Naive thymus-derived CD4-positive, alpha-beta T cell (primary cell): ENCODE data around the gene RAD54L. TPM values are rescaled to one million over a fixed set of nuclear protein-coding genes. Genes with fewer than 3 reads are reported as not detected.

Experiments
- ATAC-seq: fragments of 150-1000 bp; cut with Tn5 transposase; 2 replicates; pipeline ENCODE4 v1.10.0; 2021; ENCODE audit warnings: mild to moderate bottlenecking, moderate library complexity
- CTCF ChIA-PET: fragments of 350-600 bp; sonication (Branson Sonifier 250); formaldehyde crosslinking; loops from one replicate; lab custom pipeline; 2021; ENCODE audit warnings: antibody characterized with exemption; lab: Charles Lee
- POLR2A ChIA-PET: fragments of 350-600 bp; sonication (Branson Sonifier 250); formaldehyde crosslinking; loops from one replicate; lab custom pipeline; 2021; ENCODE audit warnings: antibody characterized with exemption, inconsistent platforms; lab: Charles Lee
- DNase-seq, 9 donors: peaks; one replicate each; pipeline versions ENCODE4 v3.0.0 to v3.0.0-alpha.2; 2020 to 2022; ENCODE audit warnings: mixed read lengths in 1 of 9
- H3K27ac ChIP-seq: one replicate; pipeline ENCODE4 v1.7.0; 2013; ENCODE audit warnings: mild to moderate bottlenecking, low read depth, low read length, moderate library complexity
- H3K27me3 ChIP-seq, 2 donors: one replicate each; pipeline ENCODE4 v1.7.0; 2013; ENCODE audit warnings: low read length in 2 of 2, mild to moderate bottlenecking in 2 of 2, moderate library complexity in 2 of 2; ENCODE audit not compliant: control insufficient read depth in 2 of 2, insufficient read depth in 2 of 2
- H3K36me3 ChIP-seq, 3 experiments: 1 replicate in 2 of 3; 2 replicates in 1 of 3; pipeline ENCODE4 v1.7.0; 2013; ENCODE audit warnings: low read length in 3 of 3, mild to moderate bottlenecking in 3 of 3, moderate library complexity in 1 of 3; ENCODE audit not compliant: insufficient read depth in 3 of 3, control insufficient read depth in 2 of 3
- H3K4me1 ChIP-seq, 2 donors: one replicate each; pipeline ENCODE4 v1.7.0; 2013; ENCODE audit warnings: low read length in 2 of 2, mild to moderate bottlenecking in 2 of 2, moderate library complexity in 1 of 2; ENCODE audit not compliant: control insufficient read depth in 2 of 2, insufficient read depth in 2 of 2
- H3K4me3 ChIP-seq: 2 replicates; pipeline ENCODE4 v1.7.0; 2013; ENCODE audit warnings: mild to moderate bottlenecking, low read length
- H3K9me3 ChIP-seq, 3 experiments: 1 replicate in 2 of 3; 2 replicates in 1 of 3; pipeline ENCODE4 v1.7.0; 2013; ENCODE audit warnings: low read length in 3 of 3; ENCODE audit not compliant: control insufficient read depth in 2 of 3
- H3K27ac Mint-ChIP-seq, 9 donors: one replicate each; pipeline ENCODE4 v1.8.0; 2020 to 2022; ENCODE audit warnings: mixed read lengths in 9 of 9, mild to moderate bottlenecking in 8 of 9, moderate library complexity in 5 of 9, inconsistent platforms in 2 of 9
- H3K27me3 Mint-ChIP-seq, 5 donors: one replicate each; pipeline ENCODE4 v1.8.0; 2021 to 2022; ENCODE audit warnings: mixed read lengths in 5 of 5, mild to moderate bottlenecking in 1 of 5
- H3K36me3 Mint-ChIP-seq, 5 donors: one replicate each; pipeline ENCODE4 v1.8.0; 2020 to 2022; ENCODE audit warnings: mixed read lengths in 5 of 5, mild to moderate bottlenecking in 3 of 5, inconsistent platforms in 1 of 5
- H3K4me1 Mint-ChIP-seq, 7 donors: one replicate each; pipeline ENCODE4 v1.8.0; 2020 to 2022; ENCODE audit warnings: mixed read lengths in 7 of 7, mild to moderate bottlenecking in 3 of 7, inconsistent platforms in 1 of 7
- H3K4me3 Mint-ChIP-seq, 10 donors: one replicate each; pipeline ENCODE4 v1.8.0; 2020 to 2022; ENCODE audit warnings: mild to moderate bottlenecking in 10 of 10, mixed read lengths in 10 of 10, moderate library complexity in 6 of 10, inconsistent platforms in 2 of 10
- H3K9me3 Mint-ChIP-seq, 11 donors: one replicate each; pipeline ENCODE4 v1.8.0; 2020 to 2022; ENCODE audit warnings: mixed read lengths in 11 of 11, mild to moderate bottlenecking in 4 of 11, inconsistent platforms in 1 of 11, moderate library complexity in 1 of 11
- intact Hi-C, 2 donors: fragments of 100-400 bp; cut with micrococcal nuclease; formaldehyde crosslinking; loops; one replicate each; pipeline ENCODE4 v1.15.1; 2023
- polyA plus RNA-seq, 2 donors: library from polyadenylated mRNA; unstranded; fragments of 300-500 nt; fragmentation: Illumina TruSeq; gene quantifications; one replicate each; pipeline ENCODE4 v1.2.3, GENCODE V29; 2021
- total RNA-seq, 6 experiments: library from RNA in 5 of 6; stranded (reverse) in 5 of 6; gene quantifications; 1 replicate in 5 of 6; 2 replicates in 1 of 6; pipeline ENCODE4 v1.2.3 and lab custom pipeline; 2021 to 2026

The RAD54L gene
- total and polyA plus RNA-seq, 7 experiments from 2014 or later, result 0.94 to 31.9 (median 1.7) TPM; not detected in 1

GRCh38 chr1:46205141-46205540 is 42.4 kb upstream of the RAD54L start:
- H3K36me3 ChIP-seq, result no peaks in the 10 kb centered on the region
- POLR2A ChIA-PET, result no interaction called here

GRCh38 chr1:46205791-46206190 is 41.8 kb upstream of the RAD54L start:
- H3K36me3 ChIP-seq, result no peaks in the 10 kb centered on the region
- intact Hi-C loops, result no loop called here
- Mint-ChIP-seq H3K4me1 (peaks cover 16 to 25% (median 17%) of the 10 kb centered on the region in 7 donors), H3K4me3 (no peak overlapping the region), H3K27me3 (peaks cover 0 to 6% (median 0%) of the 10 kb centered on the region in 5 donors), H3K36me3 (peaks cover 0 to 1% (median 0%) of the 10 kb centered on the region in 5 donors), H3K27ac (peak overlapping the region in 1 of 9 donors; percentile 32), H3K9me3 (no peaks in the 10 kb centered on the region)
- H3K27me3 ChIP-seq, result no peaks in the 10 kb centered on the region
- ATAC-seq (no peak), DNase-seq (no peak)
- no peak overlapping the region for H3K4me3 ChIP-seq
- ChIA-PET POLR2A (no interaction called here), CTCF (interaction anchor here (1.7 kb wide), 1 partner anchor 18 kb away, joined by 5 read pairs; no protein-coding TSS in a partner anchor)
- no peak overlapping the region for H3K27ac ChIP-seq
- H3K9me3 ChIP-seq, result no peaks in the 10 kb centered on the region
- peaks cover 0 to 3% of the 10 kb centered on the region in 2 donors for H3K4me1 ChIP-seq

More at GRCh38 chr1:46205141-46205540, 42.4 kb upstream of the RAD54L start:
- Histone ChIP-seq H3K27me3 (no peaks in the 10 kb centered on the region), H3K4me1 (peaks cover 0 to 3% of the 10 kb centered on the region in 2 donors), H3K4me3 (no peak overlapping the region), H3K27ac (no peak overlapping the region), H3K9me3 (no peaks in the 10 kb centered on the region)
- DNase-seq (no peak), ATAC-seq (no peak)
- Mint-ChIP-seq H3K4me3 (no peak overlapping the region), H3K27me3 (peaks cover 0 to 6% (median 0%) of the 10 kb centered on the region in 5 donors), H3K27ac (peak overlapping the region in 2 of 9 donors; percentile 32 to 62), H3K9me3 (no peaks in the 10 kb centered on the region), H3K36me3 (peaks cover 0 to 4% (median 0%) of the 10 kb centered on the region in 5 donors), H3K4me1 (peaks cover 18 to 31% (median 19%) of the 10 kb centered on the region in 7 donors)
- CTCF ChIA-PET, result interaction anchor here (1.7 kb wide), 1 partner anchor 19 kb away, joined by 5 read pairs; no protein-coding TSS in a partner anchor
- intact Hi-C loops, result no loop called here

- H3K9me3 Mint-ChIP-seq, result no peaks in the 10 kb centered on the region
- H3K27ac ChIP-seq, result no peak overlapping the region
- H3K4me3 Mint-ChIP-seq, result no peak overlapping the region
- intact Hi-C loops, result no loop called here
- no peaks in the 10 kb centered on the region for H3K36me3 ChIP-seq
- ATAC-seq (no peak), DNase-seq (no peak)
- no peaks in the 10 kb centered on the region for H3K27me3 ChIP-seq
- peaks cover 0 to 1% (median 0%) of the 10 kb centered on the region in 5 donors for H3K36me3 Mint-ChIP-seq
- peaks cover 16 to 25% (median 17%) of the 10 kb centered on the region in 7 donors for H3K4me1 Mint-ChIP-seq
- H3K9me3 ChIP-seq, result no peaks in the 10 kb centered on the region
- CTCF ChIA-PET, result interaction anchor here (0.8 kb wide), 1 partner anchor 18 kb away, joined by 3 read pairs; no protein-coding TSS in a partner anchor
- H3K27ac Mint-ChIP-seq, result peak overlapping the region in 1 of 9 donors; percentile 30
- peaks cover 0 to 3% of the 10 kb centered on the region in 2 donors for H3K4me1 ChIP-seq
- H3K27me3 Mint-ChIP-seq, result peaks cover 0 to 6% (median 0%) of the 10 kb centered on the region in 5 donors
- no peak overlapping the region for H3K4me3 ChIP-seq
- POLR2A ChIA-PET, result no interaction called here
Observed at GRCh38 chr1:46206399-46206798, 41.2 kb upstream of the RAD54L start.

GRCh38 chr1:46210561-46210960 is 37.0 kb upstream of the RAD54L start:
- no peaks in the 10 kb centered on the region for H3K4me1 ChIP-seq
- peaks cover 0 to 2% (median 0%) of the 10 kb centered on the region in 5 donors for H3K27me3 Mint-ChIP-seq
- H3K27ac Mint-ChIP-seq, result no peak overlapping the region
- intact Hi-C loops, result no loop called here
- H3K36me3 ChIP-seq, result no peaks in the 10 kb centered on the region
- peaks cover 0 to 4% (median 0%) of the 10 kb centered on the region in 7 donors for H3K4me1 Mint-ChIP-seq
- H3K9me3 ChIP-seq, result no peaks in the 10 kb centered on the region
- ChIA-PET CTCF (interaction anchor here (0.6 to 0.8 kb wide), 2 partner anchors 13 to 234 kb away, joined by 3 to 4 read pairs; no protein-coding TSS in a partner anchor), POLR2A (no interaction called here)
- H3K9me3 Mint-ChIP-seq, result no peaks in the 10 kb centered on the region
- no peak overlapping the region for H3K27ac ChIP-seq
- no peak for DNase-seq
- no peak overlapping the region for H3K4me3 ChIP-seq
- no peak overlapping the region for H3K4me3 Mint-ChIP-seq
- H3K27me3 ChIP-seq, result no peaks in the 10 kb centered on the region
- ATAC-seq, result no peak
- H3K36me3 Mint-ChIP-seq, result no peaks in the 10 kb centered on the region

- Histone ChIP-seq H3K27me3 (no peaks in the 10 kb centered on the region), H3K36me3 (no peaks in the 10 kb centered on the region), H3K4me1 (no peaks in the 10 kb centered on the region), H3K27ac (no peak overlapping the region), H3K4me3 (no peak overlapping the region), H3K9me3 (no peaks in the 10 kb centered on the region)
- H3K36me3 Mint-ChIP-seq, result no peaks in the 10 kb centered on the region
- H3K4me1 Mint-ChIP-seq, result peaks cover 0 to 4% (median 0%) of the 10 kb centered on the region in 7 donors
- ChIA-PET CTCF (interaction anchor here (0.6 to 0.8 kb wide), 2 partner anchors 12 to 234 kb away, joined by 3 to 4 read pairs; no protein-coding TSS in a partner anchor), POLR2A (no interaction called here)
- H3K4me3 Mint-ChIP-seq, result no peak overlapping the region
- DNase-seq, result no peak
- H3K27me3 Mint-ChIP-seq, result peaks cover 0 to 2% (median 0%) of the 10 kb centered on the region in 5 donors
- H3K27ac Mint-ChIP-seq, result no peak overlapping the region
- no peaks in the 10 kb centered on the region for H3K9me3 Mint-ChIP-seq
- no peak for ATAC-seq
- intact Hi-C loops, result no loop called here
Observed at GRCh38 chr1:46211051-46211450, 36.5 kb upstream of the RAD54L start.

GRCh38 chr1:46215504-46215903 is 32.1 kb upstream of the RAD54L start:
- DNase-seq (no peak), ATAC-seq (no peak)
- no peak overlapping the region for H3K4me3 Mint-ChIP-seq
- no peaks in the 10 kb centered on the region for H3K9me3 ChIP-seq
- no peaks in the 10 kb centered on the region for H3K4me1 Mint-ChIP-seq
- H3K27ac ChIP-seq, result no peak overlapping the region
- intact Hi-C loops, result no loop called here
- no peaks in the 10 kb centered on the region for H3K36me3 Mint-ChIP-seq
- no peaks in the 10 kb centered on the region for H3K4me1 ChIP-seq
- ChIA-PET CTCF (no interaction called here), POLR2A (no interaction called here)
- no peaks in the 10 kb centered on the region for H3K27me3 ChIP-seq
- no peak overlapping the region for H3K27ac Mint-ChIP-seq
- H3K36me3 ChIP-seq, result no peaks in the 10 kb centered on the region
- H3K27me3 Mint-ChIP-seq, result peaks cover 0 to 5% (median 0%) of the 10 kb centered on the region in 5 donors
- no peak overlapping the region for H3K4me3 ChIP-seq
- H3K9me3 Mint-ChIP-seq, result no peaks in the 10 kb centered on the region

- ChIA-PET POLR2A (no interaction called here), CTCF (no interaction called here)
- H3K9me3 Mint-ChIP-seq, result peaks cover 0 to 2% (median 0%) of the 10 kb centered on the region in 11 donors
- Histone ChIP-seq H3K4me1 (no peaks in the 10 kb centered on the region), H3K27me3 (no peaks in the 10 kb centered on the region), H3K9me3 (no peaks in the 10 kb centered on the region), H3K27ac (no peak overlapping the region), H3K4me3 (no peak overlapping the region), H3K36me3 (no peaks in the 10 kb centered on the region)
- H3K27me3 Mint-ChIP-seq, result peaks cover 0 to 5% (median 0%) of the 10 kb centered on the region in 5 donors
- intact Hi-C loops, result no loop called here
- H3K27ac Mint-ChIP-seq, result no peak overlapping the region
- H3K4me1 Mint-ChIP-seq, result peaks cover 0 to 1% (median 0%) of the 10 kb centered on the region in 7 donors
- no peak for DNase-seq
- no peaks in the 10 kb centered on the region for H3K36me3 Mint-ChIP-seq
- no peak for ATAC-seq
- H3K4me3 Mint-ChIP-seq, result no peak overlapping the region
Observed at GRCh38 chr1:46218443-46218842, 29.1 kb upstream of the RAD54L start.
